H9 (cell line): ENCODE measurements around the gene NCEH1. TPM values are rescaled to one million over a fixed set of nuclear protein-coding genes. Genes with fewer than 3 reads are reported as not detected.

Experiments used
- DNase-seq: peaks from one replicate; pipeline ENCODE4 v3.0.0-alpha.2; 2017
- H2AFZ ChIP-seq: one replicate; pipeline ENCODE4 v1.6.1; 2013; ENCODE audit warnings: mild to moderate bottlenecking, low read length, control low read depth, moderate library complexity
- H2AK5ac ChIP-seq: 2 replicates; pipeline ENCODE4 v1.6.1; 2013; ENCODE audit warnings: low read length, control low read depth, mixed read lengths; ENCODE audit not compliant: insufficient read length
- H2BK120ac ChIP-seq: one replicate; pipeline ENCODE4 v1.6.1; 2013; ENCODE audit warnings: low read depth, mild to moderate bottlenecking, low read length, control low read depth, inconsistent platforms; ENCODE audit not compliant: poor library complexity, severe bottlenecking
- H2BK12ac ChIP-seq: 2 replicates; pipeline ENCODE4 v1.6.1; 2013; ENCODE audit warnings: low read length, control low read depth, mixed read lengths, low read depth; ENCODE audit not compliant: insufficient read length
- H2BK15ac ChIP-seq: 2 replicates; pipeline ENCODE4 v1.6.1; 2013; ENCODE audit warnings: low read depth, low read length, control low read depth
- H2BK20ac ChIP-seq: one replicate; pipeline ENCODE4 v1.6.1; 2013; ENCODE audit warnings: low read depth, mild to moderate bottlenecking, low read length, control low read depth, inconsistent platforms; ENCODE audit not compliant: poor library complexity, severe bottlenecking
- H2BK5ac ChIP-seq: 2 replicates; pipeline ENCODE4 v1.6.1; 2013; ENCODE audit warnings: low read length, control low read depth, mixed read lengths; ENCODE audit not compliant: insufficient read length
- H3K14ac ChIP-seq: 2 replicates; pipeline ENCODE4 v1.6.1; 2013; ENCODE audit warnings: low read length, control low read depth; ENCODE audit not compliant: insufficient read depth
- H3K18ac ChIP-seq: 2 replicates; pipeline ENCODE4 v1.6.1; 2013; ENCODE audit warnings: low read depth, mild to moderate bottlenecking, mixed read lengths, low read length, control low read depth; ENCODE audit not compliant: insufficient read length
- H3K23ac ChIP-seq: 2 replicates; pipeline ENCODE4 v1.6.1; 2013; ENCODE audit warnings: low read length, control low read depth, mixed read lengths, low read depth; ENCODE audit not compliant: insufficient read length
- H3K23me2 ChIP-seq: 2 replicates; pipeline ENCODE4 v1.6.1; 2013; ENCODE audit warnings: low read depth, mild to moderate bottlenecking, mixed read lengths, low read length, control low read depth; ENCODE audit not compliant: insufficient read length, poor library complexity, severe bottlenecking
- H3K27ac ChIP-seq: 2 replicates; pipeline ENCODE4 v1.5.1; 2013; ENCODE audit warnings: low read length, control low read depth, mixed read lengths, low read depth; ENCODE audit not compliant: insufficient read length
- H3K27me3 ChIP-seq: 2 replicates; pipeline ENCODE4 v1.6.1; 2013; ENCODE audit warnings: low read length, control low read depth, inconsistent platforms; ENCODE audit not compliant: insufficient read depth
- H3K4ac ChIP-seq: 2 replicates; pipeline ENCODE4 v1.6.1; 2013; ENCODE audit warnings: low read depth, mild to moderate bottlenecking, control low read depth, inconsistent platforms, low read length, moderate library complexity
- H3K4me1 ChIP-seq: 2 replicates; pipeline ENCODE4 v1.6.1; 2013; ENCODE audit warnings: low read length, control low read depth, inconsistent platforms; ENCODE audit not compliant: insufficient read depth
- H3K4me2 ChIP-seq: 2 replicates; pipeline ENCODE4 v1.6.1; 2013; ENCODE audit warnings: low read length, control low read depth, mixed read lengths; ENCODE audit not compliant: insufficient read length, insufficient read depth
- H3K56ac ChIP-seq: 2 replicates; pipeline ENCODE4 v1.6.1; 2013; ENCODE audit warnings: low read depth, mild to moderate bottlenecking, mixed read lengths, low read length, control low read depth; ENCODE audit not compliant: insufficient read length
- H3K79me1 ChIP-seq: 2 replicates; pipeline ENCODE4 v1.6.1; 2013; ENCODE audit warnings: low read depth, mild to moderate bottlenecking, moderate library complexity, low read length, control low read depth, inconsistent platforms; ENCODE audit not compliant: insufficient read depth, poor library complexity, severe bottlenecking
- H3K79me2 ChIP-seq: 2 replicates; pipeline ENCODE4 v1.6.1; 2013; ENCODE audit warnings: low read length, control low read depth, inconsistent platforms; ENCODE audit not compliant: insufficient read depth
- H3K9ac ChIP-seq: 2 replicates; pipeline ENCODE4 v1.6.1; 2013; ENCODE audit warnings: low read length, control low read depth, mixed read lengths; ENCODE audit not compliant: insufficient read length; ENCODE audit errors: extremely low read depth
- H3K9me3 ChIP-seq: one replicate; pipeline ENCODE4 v1.6.1; 2013; ENCODE audit warnings: low read depth, low read length, inconsistent platforms; ENCODE audit not compliant: control insufficient read depth
- H3T11ph ChIP-seq: one replicate; pipeline ENCODE4 v1.6.1; 2013; ENCODE audit warnings: mild to moderate bottlenecking, low read length, control low read depth, inconsistent platforms
- H4K20me1 ChIP-seq: one replicate; pipeline ENCODE4 v1.6.1; 2013; ENCODE audit not compliant: control insufficient read depth, insufficient read length, insufficient read depth
- H4K5ac ChIP-seq: 2 replicates; pipeline ENCODE4 v1.6.1; 2013; ENCODE audit warnings: low read depth, mild to moderate bottlenecking, mixed read lengths, low read length, control low read depth; ENCODE audit not compliant: insufficient read length
- H4K8ac ChIP-seq: replicated peaks from 2 replicates; pipeline ENCODE4 v1.6.1; 2013; ENCODE audit warnings: low read length, control low read depth, mixed read lengths, low read depth; ENCODE audit not compliant: insufficient read length
- H4K91ac ChIP-seq: 2 replicates; pipeline ENCODE4 v1.6.1; 2013; ENCODE audit warnings: low read depth, mild to moderate bottlenecking, moderate library complexity, mixed read lengths, low read length, control low read depth; ENCODE audit not compliant: insufficient read length
- H3K27ac Mint-ChIP-seq, 3 experiments: 2 replicates in 2 of 3; 3 replicates in 1 of 3; pipeline ENCODE4 v1.8.0; 2020 to 2021; ENCODE audit warnings: mixed read lengths in 3 of 3, mild to moderate bottlenecking in 1 of 3, moderate library complexity in 1 of 3
- H3K27me3 Mint-ChIP-seq: 2 replicates; pipeline ENCODE4 v1.8.0; 2021; ENCODE audit warnings: low read depth, mild to moderate bottlenecking, moderate library complexity, mixed read lengths
- H3K36me3 Mint-ChIP-seq, 3 experiments: 2 replicates in 2 of 3; 3 replicates in 1 of 3; pipeline ENCODE4 v1.8.0; 2020 to 2021; ENCODE audit warnings: low read depth in 3 of 3, mixed read lengths in 3 of 3; ENCODE audit not compliant: insufficient read depth in 1 of 3
- H3K4me1 Mint-ChIP-seq, 2 experiments: 2 replicates each; pipeline ENCODE4 v1.8.0; 2020; ENCODE audit warnings: mixed read lengths in 2 of 2
- H3K4me3 Mint-ChIP-seq, 2 experiments: 2 replicates in 1 of 2; 3 replicates in 1 of 2; pipeline ENCODE4 v1.8.0; 2020 to 2021; ENCODE audit warnings: mild to moderate bottlenecking in 2 of 2, mixed read lengths in 2 of 2, moderate library complexity in 1 of 2
- H3K9me3 Mint-ChIP-seq, 2 experiments: 2 replicates in 1 of 2; 3 replicates in 1 of 2; pipeline ENCODE4 v1.8.0; 2020; ENCODE audit warnings: mild to moderate bottlenecking in 2 of 2, mixed read lengths in 2 of 2, moderate library complexity in 1 of 2
- CTCF ChIP-seq: fragments of 200-600 bp; sonication (generic); conservative IDR thresholded peaks from 3 replicates; pipeline ENCODE4 v1.8.0; 2021; ENCODE audit warnings: antibody characterized with exemption, mild to moderate bottlenecking
- WGBS: extraction: QIAGEN DNeasy Blood & Tissue Kit; methylation state at CpG from one replicate; pipeline ENCODE4 v1.1.7; 2013; ENCODE audit warnings: missing lambda C conversion rate, low lambda C conversion rate, mixed read lengths; ENCODE audit not compliant: insufficient read length; ENCODE audit errors: extremely low coverage; 5-methylcytosine and 5-hydroxymethylcytosine counted together
- total RNA-seq: library from RNA; stranded (reverse); gene quantifications from 2 replicates; pipeline ENCODE4 v1.2.1, GENCODE V29; 2021

NCEH1 gene
- total RNA-seq, 1 experiment from 2014 or later = 2.3 TPM

GRCh38 chr3:172625404-172625803 is 85.5 kb downstream of the NCEH1 start:
- TF ChIP-seq CTCF = no peak
- Histone ChIP-seq H2BK20ac (no peak overlapping the region), H3K27me3 (no peaks in the 10 kb centered on the region), H4K91ac (no peak overlapping the region), H3K4ac (no peak overlapping the region), H3K23me2 (no peaks in the 10 kb centered on the region), H2BK120ac (no peak overlapping the region), H3K9ac (no peak overlapping the region), H2AFZ (no peak overlapping the region), H3K79me2 (no peaks in the 10 kb centered on the region), H3K56ac (no peak overlapping the region), H3K4me2 (no peak overlapping the region), H3K4me1 (no peaks in the 10 kb centered on the region; the same call in 1 of the 2 replicates), H3K14ac (no peak overlapping the region), H2AK5ac (no peak overlapping the region), H3K79me1 (no peaks in the 10 kb centered on the region), H4K5ac (no peak overlapping the region), H4K8ac (no peak overlapping the region), H3K27ac (no peak overlapping the region), H3T11ph (no peak overlapping the region), H3K23ac (no peak overlapping the region), H3K9me3 (no peaks in the 10 kb centered on the region), H3K18ac (no peak overlapping the region), H4K20me1 (no peaks in the 10 kb centered on the region), H2BK15ac (no peak overlapping the region), H2BK12ac (no peak overlapping the region), H2BK5ac (no peak overlapping the region)
- no peaks in the 10 kb centered on the region for H3K9me3 Mint-ChIP-seq
- no peak overlapping the region for H3K27ac Mint-ChIP-seq
- H3K4me3 Mint-ChIP-seq = no peak overlapping the region
- WGBS = no CpG with 5 or more reads among the region's 2 CpGs
- peaks cover 0 to 1% (median 0%) of the 10 kb centered on the region in 3 experiments; a peak in 1 of 7 replicates for H3K36me3 Mint-ChIP-seq
- H3K4me1 Mint-ChIP-seq = peaks cover 13% of the 10 kb centered on the region in 2 experiments
- no peaks in the 10 kb centered on the region for H3K27me3 Mint-ChIP-seq
- DNase-seq = no peak
